ENCODE results near the gene CHSY3.
"Not testable (repeated sequence)": the region's sequence is repeated elsewhere in the genome, so short reads cannot be mapped to it uniquely, and the experiment has no call there.

The CHSY3 gene

DNA sequence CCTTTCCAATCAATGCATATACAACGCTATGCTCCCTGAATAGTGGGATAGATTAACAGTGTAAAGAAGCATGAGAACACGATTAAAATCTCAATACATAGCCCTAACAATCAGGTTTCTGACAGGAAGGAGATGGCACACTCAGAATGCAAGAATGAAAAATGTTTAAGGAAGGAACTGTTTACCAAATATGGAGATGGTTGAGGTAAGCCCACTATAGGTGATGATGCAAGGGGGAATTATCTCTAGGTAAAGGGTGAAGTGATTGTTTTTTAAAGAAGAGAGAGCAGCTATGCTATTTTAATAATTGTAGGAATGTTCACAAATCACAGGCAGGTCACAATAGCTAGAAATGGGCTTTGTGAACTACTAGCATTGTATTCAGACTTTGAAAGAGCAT, 302.4 kb downstream of the CHSY3 start:
- H3K36me3 ChIP-seq (ENCODE audit: control insufficient read depth, insufficient read depth, low read length): no peaks in the 10 kb centered on the region
- no peaks in the 10 kb centered on the region for H3K9me3 ChIP-seq (ENCODE audit: control insufficient read depth, low read length)
- no peak overlapping the region for H3K9ac ChIP-seq (ENCODE audit: low read length)
- H3K4me1 ChIP-seq (ENCODE audit: control insufficient read depth, insufficient read depth, low read length): no peaks in the 10 kb centered on the region
- no peaks in the 10 kb centered on the region for H3K27me3 ChIP-seq (ENCODE audit: control insufficient read depth, insufficient read depth, low read length)
- no peak overlapping the region for H3K4me3 ChIP-seq (ENCODE audit: low read length)

DNA sequence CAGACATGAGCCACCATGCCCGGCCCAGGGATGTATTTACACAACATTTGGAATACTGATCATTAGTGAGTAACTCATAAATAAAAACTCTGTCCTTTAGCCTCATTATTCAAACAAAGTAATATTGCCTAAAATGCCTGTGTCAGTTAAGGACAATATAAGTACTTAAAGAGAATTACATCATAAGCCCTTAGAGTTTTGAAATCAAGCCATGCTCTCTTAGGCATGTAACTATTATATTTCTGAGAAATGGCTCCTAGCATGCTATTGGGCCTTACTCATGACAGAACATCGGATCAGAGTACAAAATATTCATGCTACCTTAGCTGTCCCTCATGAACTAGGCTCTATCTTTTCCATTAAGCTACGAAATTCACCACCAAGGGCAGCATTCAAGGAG, 309.3 kb downstream of the CHSY3 start:
- Histone ChIP-seq H3K4me3 (ENCODE audit: low read length) (no peak overlapping the region), H3K36me3 (ENCODE audit: control insufficient read depth, insufficient read depth, low read length) (no peaks in the 10 kb centered on the region), H3K27me3 (ENCODE audit: control insufficient read depth, insufficient read depth, low read length) (no peaks in the 10 kb centered on the region), H3K4me1 (ENCODE audit: control insufficient read depth, insufficient read depth, low read length) (no peaks in the 10 kb centered on the region), H3K9me3 (ENCODE audit: control insufficient read depth, low read length) (no peaks in the 10 kb centered on the region), H3K9ac (ENCODE audit: low read length) (no peak overlapping the region)

DNA sequence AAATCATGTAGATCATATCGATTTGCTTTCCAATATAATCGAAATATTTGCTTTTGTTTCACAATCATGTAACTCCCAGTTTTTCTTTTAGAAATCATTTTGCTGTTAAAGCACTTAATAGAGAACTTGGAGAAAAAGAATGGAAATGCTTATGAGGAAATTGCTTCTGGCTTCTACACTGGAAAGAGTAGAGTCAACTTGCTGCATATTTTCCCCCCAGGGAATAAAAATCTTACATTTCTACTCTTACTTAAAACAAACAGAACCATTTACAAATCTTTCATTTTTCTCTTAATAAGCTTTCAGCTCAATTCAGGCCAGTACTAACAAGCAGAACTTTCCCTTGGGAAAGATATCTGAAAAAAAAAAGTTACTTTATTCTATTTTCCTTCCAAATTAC, 312.0 kb downstream of the CHSY3 start:
- H3K4me3 ChIP-seq (ENCODE audit: low read length): no peak overlapping the region
- no peak overlapping the region for H3K9ac ChIP-seq (ENCODE audit: low read length)
- H3K27me3 ChIP-seq (ENCODE audit: control insufficient read depth, insufficient read depth, low read length): no peaks in the 10 kb centered on the region
- no peaks in the 10 kb centered on the region for H3K36me3 ChIP-seq (ENCODE audit: control insufficient read depth, insufficient read depth, low read length)
- no peaks in the 10 kb centered on the region for H3K4me1 ChIP-seq (ENCODE audit: control insufficient read depth, insufficient read depth, low read length)
- H3K9me3 ChIP-seq (ENCODE audit: control insufficient read depth, low read length): no peaks in the 10 kb centered on the region

DNA sequence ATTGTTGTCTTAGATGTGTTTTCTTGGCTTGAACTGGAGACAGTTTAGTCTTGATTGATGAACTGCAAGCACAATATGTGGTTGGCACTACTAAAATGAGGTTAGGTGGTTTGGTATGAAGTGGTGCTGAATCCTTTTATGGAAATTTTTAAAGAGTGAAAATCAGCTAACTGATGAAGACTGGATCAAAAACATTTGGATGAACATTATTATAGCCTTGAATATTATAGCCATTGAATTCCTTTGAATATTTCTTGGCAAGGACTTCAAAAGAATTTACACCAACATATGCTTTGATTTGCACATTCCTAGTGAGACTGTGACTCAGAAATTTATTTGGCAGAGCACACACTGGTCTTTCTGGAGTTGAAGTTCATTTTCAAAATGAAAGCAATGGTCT, 318.3 kb downstream of the CHSY3 start:
- Histone ChIP-seq H3K4me3 (ENCODE audit: low read length) (no peak overlapping the region), H3K9ac (ENCODE audit: low read length) (no peak overlapping the region), H3K4me1 (ENCODE audit: control insufficient read depth, insufficient read depth, low read length) (no peaks in the 10 kb centered on the region)

DNA sequence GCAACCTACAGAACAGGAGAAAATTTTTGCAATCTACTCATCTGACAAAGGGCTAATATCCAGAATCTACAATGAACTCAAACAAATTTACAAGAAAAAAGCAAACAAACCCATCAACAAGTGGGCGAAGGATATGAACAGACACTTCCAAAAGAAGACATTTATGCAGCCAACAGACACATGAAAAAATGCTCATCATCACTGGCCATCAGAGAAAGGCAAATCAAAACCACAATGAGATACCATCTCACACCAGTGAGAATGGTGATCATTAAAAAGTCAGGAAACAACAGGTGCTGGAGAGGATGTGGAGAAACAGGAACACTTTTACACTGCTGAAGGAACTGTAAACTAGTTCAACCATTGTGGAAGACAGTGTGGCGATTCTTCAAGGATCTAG, 322.3 kb downstream of the CHSY3 start:
- not testable (repeated sequence) for H3K27me3 ChIP-seq (ENCODE audit: control insufficient read depth, insufficient read depth, low read length); H3K4me3 ChIP-seq (ENCODE audit: low read length); H3K36me3 ChIP-seq (ENCODE audit: control insufficient read depth, insufficient read depth, low read length); H3K9ac ChIP-seq (ENCODE audit: low read length); H3K4me1 ChIP-seq (ENCODE audit: control insufficient read depth, insufficient read depth, low read length); H3K9me3 ChIP-seq (ENCODE audit: control insufficient read depth, low read length)

More for the DNA sequence above, 318.3 kb downstream of the CHSY3 start:
- Histone ChIP-seq H3K9me3 (ENCODE audit: control insufficient read depth, low read length) (no peaks in the 10 kb centered on the region), H3K27me3 (ENCODE audit: control insufficient read depth, insufficient read depth, low read length) (no peaks in the 10 kb centered on the region), H3K36me3 (ENCODE audit: control insufficient read depth, insufficient read depth, low read length) (no peaks in the 10 kb centered on the region)

DNA sequence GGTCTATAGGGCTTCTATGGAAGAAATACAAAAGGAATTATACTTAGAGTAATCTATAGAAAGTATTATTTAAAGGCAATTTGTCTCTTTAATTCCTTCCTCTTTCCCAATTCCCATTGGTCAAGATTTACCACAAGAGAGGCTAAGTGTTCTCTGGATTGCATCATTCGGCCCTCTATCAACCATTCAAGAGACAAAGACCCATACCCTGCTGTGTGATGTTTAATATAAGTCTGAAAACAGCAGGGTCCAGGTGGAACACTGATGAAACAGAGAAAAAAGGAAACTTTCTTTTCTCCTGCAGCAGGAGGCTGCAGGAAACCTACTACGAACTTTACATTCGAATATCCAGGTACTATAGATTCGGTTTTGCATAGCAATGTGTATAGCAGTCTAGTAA, 323.4 kb downstream of the CHSY3 start:
- Histone ChIP-seq H3K9ac (ENCODE audit: low read length) (no peak overlapping the region), H3K4me1 (ENCODE audit: control insufficient read depth, insufficient read depth, low read length) (no peaks in the 10 kb centered on the region), H3K4me3 (ENCODE audit: low read length) (no peak overlapping the region), H3K27me3 (ENCODE audit: control insufficient read depth, insufficient read depth, low read length) (no peaks in the 10 kb centered on the region), H3K36me3 (ENCODE audit: control insufficient read depth, insufficient read depth, low read length) (no peaks in the 10 kb centered on the region), H3K9me3 (ENCODE audit: control insufficient read depth, low read length) (no peaks in the 10 kb centered on the region)

DNA sequence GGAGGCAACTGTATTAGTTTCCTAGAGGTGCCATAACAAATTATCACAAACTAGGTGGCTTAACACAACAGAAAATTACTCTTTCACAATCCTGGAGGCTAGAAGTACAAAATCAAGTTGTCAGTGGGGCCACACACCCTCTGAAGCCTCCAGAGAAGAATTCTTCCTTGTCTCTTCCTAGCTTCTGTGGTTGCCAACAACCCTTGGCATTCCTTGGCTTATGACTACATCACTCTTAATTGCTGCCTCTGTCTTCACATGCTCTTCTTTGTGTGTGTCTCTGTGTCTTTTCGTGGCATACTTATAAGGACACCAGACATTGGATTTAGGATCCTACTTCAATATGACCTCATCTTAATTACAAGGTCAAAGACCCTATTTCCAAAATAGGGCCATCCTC, 327.5 kb downstream of the CHSY3 start:
- Histone ChIP-seq H3K9me3 (ENCODE audit: control insufficient read depth, low read length) (no peaks in the 10 kb centered on the region), H3K4me1 (ENCODE audit: control insufficient read depth, insufficient read depth, low read length) (no peaks in the 10 kb centered on the region), H3K4me3 (ENCODE audit: low read length) (no peak overlapping the region), H3K27me3 (ENCODE audit: control insufficient read depth, insufficient read depth, low read length) (no peaks in the 10 kb centered on the region), H3K36me3 (ENCODE audit: control insufficient read depth, insufficient read depth, low read length) (no peaks in the 10 kb centered on the region), H3K9ac (ENCODE audit: low read length) (no peak overlapping the region)

DNA sequence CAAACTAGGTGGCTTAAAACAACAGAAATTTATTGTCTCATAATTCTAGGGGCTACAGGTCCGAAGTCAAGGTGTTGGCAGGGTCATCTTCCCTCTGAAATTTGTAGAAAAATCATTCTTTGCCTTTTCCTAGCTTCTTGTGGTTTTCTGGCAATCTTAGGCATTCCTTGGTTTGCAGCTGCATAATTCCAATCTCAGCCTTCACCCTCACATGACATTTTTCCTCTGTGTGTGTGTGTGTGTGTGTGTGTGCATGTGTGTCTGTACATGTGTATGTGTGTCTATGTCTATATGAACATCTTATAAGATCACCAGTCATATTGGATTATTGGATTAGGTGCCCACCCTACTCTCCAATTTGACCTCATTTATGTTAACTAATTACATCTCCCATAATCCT, 330.6 kb downstream of the CHSY3 start:
- H3K4me3 ChIP-seq (ENCODE audit: low read length): no peak overlapping the region
- H3K27me3 ChIP-seq (ENCODE audit: control insufficient read depth, insufficient read depth, low read length): no peaks in the 10 kb centered on the region
- H3K4me1 ChIP-seq (ENCODE audit: control insufficient read depth, insufficient read depth, low read length): no peaks in the 10 kb centered on the region
- no peaks in the 10 kb centered on the region for H3K36me3 ChIP-seq (ENCODE audit: control insufficient read depth, insufficient read depth, low read length)
- no peak overlapping the region for H3K9ac ChIP-seq (ENCODE audit: low read length)
- H3K9me3 ChIP-seq (ENCODE audit: control insufficient read depth, low read length): no peaks in the 10 kb centered on the region
